Smooth muscle cell of the brain vasculature (primary cell): ENCODE measurements around the gene TNRC18.

Source experiments
- DNase-seq: peaks from one replicate; pipeline ENCODE4 v3.0.0-alpha.2; 2012; ENCODE audit warnings: low read depth, low spot score

The TNRC18 gene

DNA sequence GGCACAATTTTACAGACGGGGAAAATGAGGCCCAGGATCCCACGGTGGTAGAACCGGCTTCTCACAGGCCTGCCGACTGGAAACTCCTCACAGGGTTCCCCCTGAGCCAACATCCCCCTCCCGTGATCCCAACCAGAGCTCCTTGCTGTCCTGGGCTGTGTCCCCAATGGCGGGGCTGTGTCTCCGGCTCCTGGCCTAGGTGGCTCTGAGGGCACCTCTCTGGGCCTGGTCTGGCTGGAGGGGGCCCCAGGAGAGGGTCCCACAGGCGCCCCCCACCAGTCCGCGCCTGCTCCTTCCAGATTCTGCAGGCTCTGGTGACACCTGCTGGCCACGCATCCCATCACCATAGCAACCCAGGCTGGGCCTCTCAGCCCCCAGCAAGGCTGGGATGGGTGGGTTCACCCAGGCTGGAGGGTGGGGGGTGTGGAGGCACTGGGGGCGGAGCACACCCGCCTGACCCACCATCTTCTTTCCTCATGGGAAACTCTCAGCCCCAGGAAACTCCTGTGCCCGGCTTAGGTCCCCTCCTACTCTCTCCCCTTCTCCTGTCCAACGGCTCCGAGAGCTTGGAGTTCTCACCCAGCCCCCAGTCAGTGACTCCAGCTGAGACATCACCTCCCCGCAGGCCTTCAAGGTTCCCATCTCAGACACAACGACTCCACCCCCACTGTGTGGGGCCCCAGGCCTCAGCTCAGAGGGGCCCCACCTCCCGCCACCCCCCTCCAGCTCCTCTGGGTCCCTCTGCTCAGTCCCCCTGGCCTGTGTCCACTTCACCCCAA lies 27.1 kb upstream of the TNRC18 start:
- no peak for DNase-seq

DNA sequence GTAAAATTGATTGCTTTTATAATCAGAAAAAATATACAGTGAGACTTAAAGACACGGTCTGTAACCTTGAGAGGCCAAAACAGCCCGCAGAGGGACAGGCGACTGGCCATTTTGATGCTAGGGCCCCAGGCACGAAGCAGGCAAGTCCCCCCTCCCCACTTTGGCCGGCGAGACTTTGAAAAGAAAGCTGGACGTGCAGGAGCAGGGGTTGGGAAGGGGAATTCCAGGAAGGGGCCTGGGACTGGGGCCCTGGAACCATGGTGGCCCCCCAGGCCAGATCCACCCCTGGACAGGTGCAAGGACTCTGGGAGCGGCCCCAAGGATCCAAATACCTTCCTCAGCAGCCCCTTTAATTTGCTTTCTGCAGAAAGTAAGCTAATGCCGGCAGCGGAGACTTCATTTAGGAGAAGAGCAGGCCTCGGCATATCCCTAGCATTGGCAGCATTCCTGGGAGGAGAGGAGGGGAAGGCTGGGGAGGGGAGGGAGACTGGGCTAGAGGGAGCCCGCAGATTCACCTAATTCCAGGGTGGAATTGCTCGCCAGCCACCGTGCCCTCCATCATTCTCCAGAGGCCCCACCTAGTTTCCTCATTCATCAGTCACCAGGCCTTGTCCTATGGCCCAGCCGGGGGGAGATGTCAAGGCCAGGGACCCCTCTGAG lies 24.9 kb upstream of the TNRC18 start:
- no peak for DNase-seq

DNA sequence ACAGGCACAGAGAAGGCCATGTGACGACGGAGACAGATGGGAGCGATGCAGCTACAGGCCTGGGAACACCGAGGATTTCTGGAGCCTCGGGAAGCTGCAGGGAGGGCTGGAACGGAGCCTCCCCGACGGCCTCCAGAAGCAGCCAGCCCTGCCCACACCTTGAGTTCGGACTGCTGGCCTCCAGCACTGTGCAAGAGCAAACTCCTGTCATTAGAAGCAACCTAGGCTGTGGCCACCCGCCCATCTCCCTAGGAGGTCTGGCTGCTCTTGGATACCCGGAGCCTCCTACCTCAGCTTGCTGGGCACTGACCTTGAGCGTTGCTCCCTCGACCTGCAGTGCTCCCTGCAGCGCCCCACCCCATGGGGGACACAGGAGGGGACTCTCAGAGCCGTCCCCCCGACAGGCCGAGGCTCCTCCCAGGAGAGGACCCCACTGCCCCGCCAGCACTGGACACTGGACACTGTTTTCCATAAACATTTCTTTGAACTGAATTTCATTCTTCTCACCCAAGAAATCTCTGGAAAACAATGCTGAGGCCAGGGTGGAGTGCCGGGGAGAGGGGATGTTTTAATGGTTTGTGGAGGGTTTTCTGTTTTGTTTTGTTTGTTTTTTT lies 22.5 kb upstream of the TNRC18 start:
- DNase-seq, result no peak

DNA sequence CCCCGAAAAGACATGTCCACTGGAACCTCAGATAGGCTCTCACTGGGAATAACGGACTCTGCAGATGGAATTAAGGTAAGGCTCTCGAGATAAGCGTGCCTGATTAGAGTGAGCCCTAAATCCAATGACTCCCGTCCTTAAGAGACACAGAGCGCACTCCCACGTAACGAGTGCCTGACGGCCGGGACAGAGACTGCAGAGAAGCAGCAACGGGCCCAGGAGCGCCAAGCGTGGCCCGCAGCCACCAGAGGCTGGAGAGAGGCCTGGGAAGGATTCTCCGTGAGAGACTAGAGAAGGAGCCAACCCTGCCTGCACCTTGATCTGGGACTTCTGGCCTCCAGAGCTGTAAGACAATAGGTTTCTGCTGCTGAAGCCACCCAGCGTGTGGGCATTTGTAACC lies 20.0 kb upstream of the TNRC18 start:
- DNase-seq, result no peak

DNA sequence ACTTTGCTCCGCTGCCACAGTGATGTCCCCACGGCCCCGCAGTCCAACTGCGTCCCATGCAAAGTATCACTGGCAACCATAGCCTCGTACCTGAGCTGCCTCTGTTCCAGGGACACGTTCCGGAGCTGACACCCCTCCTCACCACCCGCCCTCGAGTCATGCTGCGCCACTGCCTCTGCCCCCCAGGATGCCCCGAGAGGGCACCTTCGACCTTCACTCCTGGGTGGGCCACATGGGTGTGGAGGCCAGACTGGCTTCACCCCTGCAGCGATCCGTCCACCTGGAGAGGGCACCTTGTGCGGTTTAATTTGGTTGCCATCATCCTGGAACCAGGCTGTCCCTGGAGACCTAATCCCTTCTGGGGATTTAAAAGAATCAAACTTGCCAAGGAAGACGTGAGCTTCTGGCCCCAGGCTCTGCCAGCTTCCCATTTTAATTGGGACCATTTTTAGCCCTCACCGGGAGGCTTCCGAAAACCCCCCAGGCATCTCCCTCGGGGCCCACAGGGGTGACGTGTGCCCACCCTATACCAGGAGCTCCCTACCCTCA lies 19.2 kb upstream of the TNRC18 start:
- no peak for DNase-seq

DNA sequence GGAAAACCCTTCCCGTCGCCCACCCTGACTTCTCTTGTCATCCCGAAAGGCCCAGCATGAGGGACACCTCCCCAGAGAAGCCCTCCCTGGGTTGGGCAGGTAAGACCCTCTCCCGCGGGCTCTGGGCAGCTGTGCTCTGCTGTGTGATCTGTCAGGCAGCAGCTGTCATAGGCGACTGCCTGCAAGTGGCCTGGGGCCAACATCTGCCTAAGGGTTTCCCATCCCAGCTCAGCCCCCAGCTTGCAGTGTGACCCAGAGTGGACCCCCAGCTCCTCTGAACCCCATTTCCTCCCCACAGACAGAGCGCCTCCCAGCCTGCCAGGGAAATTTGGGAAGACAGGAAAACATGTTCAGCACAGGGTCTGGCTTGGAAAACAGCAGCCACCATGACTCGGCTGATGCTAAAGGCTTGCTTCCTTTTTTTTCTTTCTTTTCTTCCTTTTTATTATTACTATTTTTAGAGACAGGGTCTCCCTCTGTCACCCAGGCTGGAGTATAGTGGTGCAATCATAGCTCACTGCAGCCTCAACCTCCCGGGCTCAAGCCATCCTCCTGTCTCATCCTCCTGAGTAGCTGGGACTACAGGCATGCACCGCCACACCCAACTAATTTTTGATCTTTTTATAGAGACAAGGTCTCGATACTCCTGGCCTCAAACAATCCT lies 18.3 kb upstream of the TNRC18 start:
- no peak for DNase-seq

DNA sequence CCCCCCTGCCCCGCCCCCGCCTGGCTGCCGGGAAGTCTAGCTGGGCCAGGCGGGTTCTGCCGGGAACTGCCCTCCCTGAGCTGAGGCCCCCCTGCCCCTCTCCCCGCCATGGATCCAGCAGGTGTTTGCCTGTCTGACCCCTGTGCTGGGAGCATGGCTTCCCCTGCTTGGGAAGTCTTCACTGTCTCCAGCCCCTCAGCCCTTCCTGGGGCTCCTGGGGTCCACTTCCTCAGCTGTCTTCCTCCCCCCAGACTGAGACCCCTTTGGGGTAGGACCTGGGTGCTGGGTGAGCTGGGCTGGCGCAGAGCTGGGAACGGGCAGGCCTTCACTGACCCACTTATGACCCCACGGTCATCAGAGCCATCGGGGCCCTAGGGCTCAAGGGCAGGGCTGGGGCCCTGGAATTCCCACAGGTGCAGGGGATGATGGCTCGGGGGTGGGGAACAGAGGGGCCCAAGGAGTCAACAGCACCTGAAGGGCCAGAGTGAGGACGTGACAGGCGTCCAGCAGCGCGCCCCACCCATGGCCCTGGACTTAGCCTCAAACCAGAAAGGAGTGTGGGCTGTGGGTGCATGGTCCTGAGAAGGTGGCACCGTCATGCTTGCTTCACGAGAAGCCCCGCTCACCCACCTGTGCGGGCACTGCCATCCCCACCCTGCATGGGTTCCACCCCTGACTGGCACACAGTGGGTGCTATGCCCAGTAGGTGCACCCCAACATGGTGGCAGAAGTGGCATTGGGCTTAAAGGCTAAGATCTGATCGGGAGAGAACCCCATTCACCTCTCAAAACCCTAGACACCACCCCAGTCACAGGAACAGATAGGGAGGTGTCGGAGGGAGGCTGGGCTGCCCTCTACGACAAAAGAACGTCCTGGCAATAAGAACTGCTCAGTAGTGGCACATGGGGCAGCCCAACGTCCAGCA lies 16.2 kb upstream of the TNRC18 start:
- no peak for DNase-seq

DNA sequence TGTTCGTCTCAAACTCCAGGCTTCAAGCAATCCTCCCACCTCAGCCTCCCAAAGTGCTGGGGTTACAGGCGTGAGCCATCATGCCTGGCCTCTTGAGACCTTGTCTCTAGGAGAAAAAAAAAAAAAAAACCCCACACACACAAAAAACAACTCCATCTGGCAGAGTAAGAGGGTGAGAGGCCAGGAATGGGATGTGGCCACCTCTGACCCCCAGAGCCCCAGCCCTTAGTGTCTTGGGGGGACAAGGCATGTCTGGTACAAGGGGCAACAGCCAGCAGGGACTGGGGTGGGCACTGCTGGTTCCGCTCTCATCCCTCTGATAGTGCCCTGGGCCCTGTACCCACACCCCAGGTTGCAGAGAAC lies 15.6 kb upstream of the TNRC18 start:
- no peak for DNase-seq

DNA sequence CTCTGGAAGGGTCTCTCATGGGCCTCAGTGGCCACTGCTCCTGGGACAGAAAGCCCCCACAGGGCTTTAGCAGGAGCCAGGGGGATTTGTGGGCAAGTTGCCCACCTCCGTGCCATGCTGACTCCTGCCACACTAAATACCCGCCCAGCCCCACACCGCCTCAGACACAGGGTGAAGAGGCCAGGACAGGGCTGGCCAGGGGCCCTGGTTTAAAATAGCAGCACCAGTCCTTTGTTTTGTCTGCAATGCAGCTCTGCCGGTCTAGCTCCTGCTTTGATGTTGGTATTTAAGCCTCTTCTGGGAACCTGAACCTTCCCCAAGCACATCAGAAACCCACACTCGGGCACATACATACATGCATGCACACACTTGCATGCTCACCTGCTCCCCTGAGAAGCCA lies 14.4 kb upstream of the TNRC18 start:
- no peak for DNase-seq

DNA sequence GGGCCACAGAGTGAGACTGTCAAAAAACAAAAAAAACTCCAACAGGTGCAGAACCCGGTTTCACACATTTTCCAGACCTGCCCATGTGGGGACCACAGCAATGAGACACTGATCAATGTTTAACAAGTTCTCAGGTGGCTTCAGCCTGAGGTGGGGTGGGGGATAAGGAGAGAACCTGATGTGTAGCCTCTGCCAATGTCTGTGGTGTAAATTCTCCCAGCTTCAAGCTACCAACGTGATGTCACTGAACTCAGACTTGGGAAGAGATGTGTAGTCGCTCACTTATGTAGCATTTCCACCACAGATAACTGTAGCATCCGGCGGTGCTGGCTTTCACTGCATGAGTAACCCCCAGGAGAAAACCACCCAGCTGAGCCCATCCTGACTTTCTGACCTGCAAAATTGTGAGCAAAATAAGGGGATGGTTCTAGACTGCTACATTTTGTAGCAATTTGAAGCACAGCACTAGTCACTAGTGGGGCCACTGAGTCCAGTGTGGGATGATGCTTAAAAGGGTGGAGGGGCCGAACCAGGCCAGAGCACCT lies 13.8 kb upstream of the TNRC18 start:
- DNase-seq, result no peak

DNA sequence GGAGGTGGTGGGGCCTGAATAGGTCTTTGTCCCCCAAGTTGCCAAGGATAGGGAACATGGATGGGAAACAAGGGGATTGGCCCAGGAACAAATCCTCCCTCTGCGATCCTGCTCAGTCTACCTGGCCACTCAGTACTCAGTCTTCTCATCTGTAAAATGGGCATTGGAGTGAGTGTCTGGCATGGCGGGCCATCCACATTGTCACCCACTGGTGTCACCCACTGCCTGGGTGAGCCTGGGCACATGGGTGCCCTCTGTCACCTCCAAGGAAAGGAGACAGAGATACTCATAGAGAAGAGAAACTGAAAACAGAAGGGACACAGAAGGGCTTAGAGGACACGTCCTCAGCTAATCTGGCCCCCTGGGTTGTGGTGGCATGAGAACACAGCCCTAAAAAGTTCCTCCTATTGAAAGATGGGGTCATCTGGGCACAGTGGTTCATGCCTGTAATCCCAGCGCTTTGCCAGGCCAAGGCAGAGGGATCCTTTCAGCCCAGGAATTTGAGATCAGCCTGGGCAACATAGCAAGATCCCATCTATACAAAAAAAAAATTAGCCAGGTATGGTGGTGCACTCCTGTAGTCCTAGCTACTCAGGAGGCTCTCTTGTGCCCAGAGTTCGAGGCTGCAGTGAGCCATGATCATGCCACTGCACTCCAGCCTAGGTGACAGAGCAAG lies 12.5 kb upstream of the TNRC18 start:
- no peak for DNase-seq

DNA sequence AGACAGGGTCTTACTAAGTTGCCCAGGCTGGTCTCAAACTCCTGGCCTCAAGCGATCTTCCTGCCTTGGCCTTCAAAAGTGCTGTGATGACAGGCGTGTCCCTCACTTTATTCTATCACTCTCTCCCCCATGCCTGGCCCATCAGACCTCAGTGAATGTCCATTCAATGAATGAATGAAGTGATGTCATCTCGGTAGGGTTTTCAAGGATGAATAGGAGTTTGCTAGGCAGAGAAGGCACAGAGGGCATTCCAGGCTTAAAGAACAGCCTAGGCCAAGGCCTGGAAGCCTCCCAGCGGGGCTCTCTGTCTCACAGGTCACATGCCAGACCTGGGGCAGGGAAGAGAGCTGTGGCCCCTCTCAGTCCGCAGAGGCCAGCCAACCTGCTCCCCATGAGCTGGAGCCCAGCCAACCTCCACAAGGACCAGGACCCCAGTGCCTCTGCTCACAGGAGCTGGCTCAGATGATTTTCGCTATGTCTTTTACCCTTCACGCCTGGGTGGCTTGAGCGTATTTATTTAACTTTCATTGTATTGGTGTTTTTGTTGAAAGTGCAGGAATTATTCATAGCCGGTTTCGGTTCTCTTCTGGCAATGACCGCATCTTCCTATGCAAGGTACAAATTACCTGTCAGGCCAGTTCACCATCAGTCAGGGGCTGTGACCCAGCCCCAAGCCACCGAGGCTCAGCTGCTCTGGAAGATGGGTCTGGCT lies 11.8 kb upstream of the TNRC18 start:
- DNase-seq, result no peak

DNA sequence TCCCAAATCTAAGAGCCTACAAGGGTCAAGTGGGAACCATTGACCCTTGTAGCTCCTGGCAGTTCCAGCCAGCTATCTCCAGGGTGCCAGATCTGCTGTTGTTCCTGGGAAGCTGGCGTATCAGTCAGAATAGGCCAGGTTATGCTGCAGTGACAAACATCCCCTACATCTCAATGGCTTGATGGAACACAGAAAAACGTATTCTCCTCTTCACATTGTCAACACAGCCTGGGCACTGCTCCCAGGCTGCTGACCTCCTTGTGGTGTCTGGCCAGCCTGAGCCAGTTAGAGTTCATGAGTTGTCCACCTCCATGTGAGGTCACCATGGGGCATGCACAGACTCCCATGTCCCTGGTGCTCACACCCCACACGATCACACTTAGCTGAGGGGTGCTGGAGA lies 9.5 kb upstream of the TNRC18 start:
- no peak for DNase-seq

DNA sequence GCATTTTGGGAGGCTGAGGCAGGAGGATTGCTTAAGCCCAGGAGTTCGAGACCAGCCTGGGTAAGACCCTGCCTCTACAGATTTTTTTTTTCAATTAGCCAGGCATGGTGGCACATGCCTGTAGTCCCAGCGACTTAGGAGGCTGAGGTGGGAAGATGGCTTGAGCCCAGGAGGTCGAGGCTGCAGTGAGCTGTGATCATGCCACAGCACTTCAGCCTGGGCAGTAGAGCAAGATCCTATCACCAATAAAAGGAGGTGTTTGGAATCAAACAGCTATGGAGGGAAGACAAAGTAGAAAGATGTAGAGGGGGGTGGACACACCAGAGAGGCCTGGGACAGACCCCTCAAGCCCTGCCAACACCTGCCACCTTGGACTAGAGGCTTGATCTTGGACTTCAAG lies 9.1 kb upstream of the TNRC18 start:
- DNase-seq, result no peak

DNA sequence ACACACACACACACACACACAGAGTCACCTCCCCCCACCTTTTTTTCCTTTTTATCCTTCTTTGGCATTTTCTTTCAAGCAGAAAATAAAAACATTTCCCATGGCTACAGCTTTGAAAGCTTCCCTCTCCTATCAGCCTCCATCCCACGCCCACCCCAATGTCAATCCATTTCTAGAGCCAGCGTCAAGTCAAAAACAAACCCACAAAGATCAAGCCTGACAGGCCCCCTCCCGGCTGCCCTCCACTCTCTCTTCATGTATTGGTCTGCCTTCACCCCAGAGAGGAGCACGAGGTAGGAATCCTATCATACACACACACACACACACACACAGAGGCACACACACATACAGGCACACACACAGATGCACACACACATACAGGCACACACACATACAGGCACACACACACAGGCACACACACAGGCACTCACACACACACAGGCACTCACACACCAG lies 8.0 kb upstream of the TNRC18 start:
- no peak for DNase-seq

DNA sequence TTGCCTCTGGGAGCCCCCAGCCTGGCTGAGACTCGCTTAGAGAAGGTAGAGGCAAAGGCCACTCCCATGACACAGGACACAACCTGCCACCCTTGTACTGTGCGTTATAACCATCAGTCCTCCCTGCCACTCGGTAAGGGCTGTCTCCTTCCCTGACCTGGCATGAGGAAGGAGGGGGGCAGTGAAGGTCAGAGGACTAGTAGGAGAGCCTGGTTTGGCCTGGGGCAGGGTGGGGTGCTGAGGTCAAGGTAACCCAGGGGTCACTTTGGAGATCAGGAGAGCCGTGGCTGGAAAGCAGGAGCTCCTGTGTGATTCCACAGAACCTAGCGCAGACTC lies 6.9 kb upstream of the TNRC18 start:
- no peak for DNase-seq

DNA sequence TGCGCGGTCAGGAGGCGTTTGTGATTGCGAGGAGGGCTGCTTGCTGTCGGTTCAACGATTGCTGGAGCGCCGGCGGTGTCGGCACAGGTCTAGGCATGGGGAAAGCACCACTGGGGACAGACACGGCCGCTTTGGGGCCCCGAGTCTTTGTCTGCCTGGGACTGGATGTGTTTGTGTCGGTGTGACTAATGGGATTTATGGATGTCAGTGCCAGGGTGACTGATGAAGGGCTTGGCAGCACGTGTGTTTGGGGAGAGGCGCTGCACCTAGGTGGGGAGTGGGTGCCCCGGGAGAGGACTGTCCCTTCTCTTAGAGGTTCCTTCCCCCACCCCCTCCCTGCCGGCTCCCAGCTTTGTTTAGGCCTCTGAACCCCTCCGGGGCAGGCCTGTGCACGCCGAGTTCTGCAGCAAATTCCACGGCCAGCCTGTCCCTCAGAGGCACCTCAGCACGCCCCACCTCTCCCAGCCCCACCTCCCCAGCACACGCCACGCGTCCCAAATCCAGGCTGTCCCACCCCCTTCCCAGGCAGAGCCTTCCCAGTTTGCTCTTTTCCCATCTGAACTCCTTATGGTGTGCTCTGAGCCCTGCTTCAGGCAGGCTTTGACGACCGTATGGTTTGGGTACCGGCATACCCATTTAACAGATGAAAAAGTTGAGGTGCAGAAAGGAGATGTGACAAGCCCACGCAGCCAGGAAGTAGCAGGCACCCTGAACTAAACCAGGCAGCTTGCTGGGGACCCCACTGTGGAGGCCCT lies 6.4 kb upstream of the TNRC18 start:
- DNase-seq, result no peak

DNA sequence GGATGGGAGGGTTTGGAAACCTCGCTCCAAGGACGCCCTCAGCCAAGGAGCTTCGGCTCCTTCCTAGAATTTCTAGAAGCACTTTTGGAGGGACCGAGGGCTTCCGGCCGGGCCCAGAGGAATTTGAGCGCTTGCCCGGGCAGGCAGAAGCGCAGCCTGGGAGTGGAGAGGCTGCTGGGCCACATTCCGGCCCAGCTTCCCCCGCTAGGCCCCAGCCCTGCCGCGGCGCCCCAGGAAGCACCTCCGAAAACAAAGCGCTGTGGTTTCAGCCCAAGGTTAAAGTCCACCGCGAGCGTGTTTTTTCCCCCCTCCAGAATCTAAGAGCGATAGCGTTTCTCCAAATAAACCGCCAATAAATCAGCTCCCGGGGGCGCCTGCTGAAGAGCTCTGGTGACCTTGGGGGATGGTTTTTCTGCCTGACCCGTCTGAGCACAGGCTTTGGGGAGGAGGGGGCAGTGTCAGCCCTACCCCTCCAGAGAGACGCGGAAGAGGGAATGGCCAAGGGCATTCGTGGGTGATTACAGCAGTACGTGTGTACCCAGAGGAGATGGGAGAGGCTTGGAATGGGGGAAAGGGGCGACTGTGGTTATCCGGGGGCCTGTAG lies 5.7 kb upstream of the TNRC18 start:
- no peak for DNase-seq
